Gastrocnemius medialis (tissue), 4 donors: ENCODE data around the gene MARCHF3.

Experiments used
- CTCF ChIP-seq, 5 experiments: fragments of 450-650 bp in 3 of 5; fragments of 200-600 bp in 2 of 5; sonication (generic) in 2 of 5; IDR thresholded peaks in 4 of 5; conservative IDR thresholded peaks in 1 of 5; 1 replicate in 4 of 5; 2 replicates in 1 of 5; pipeline ENCODE4 v1.5.1; 2016 to 2019; ENCODE audit warnings: antibody characterized with exemption in 5 of 5, mild to moderate bottlenecking in 3 of 5, moderate library complexity in 3 of 5
- POLR2A ChIP-seq, 2 donors: fragments of 450-650 bp; IDR thresholded peaks; one replicate each; pipeline ENCODE4 v1.6.1; 2017; ENCODE audit warnings: antibody characterized with exemption in 2 of 2, mild to moderate bottlenecking in 2 of 2, moderate library complexity in 2 of 2

GRCh38 chr5:126878085-126878484, 152.3 kb downstream of the MARCHF3 start:
- TF ChIP-seq CTCF (IDR thresholded peaks at IDR 0.05 in 4 of 5, conservative IDR thresholded peaks at IDR 0.05 in 1 of 5) (no peak), POLR2A (IDR thresholded peaks at IDR 0.05) (no peak)
